GM19467 (cell line): ENCODE data around the gene TPK1.
A peak's percentile ranks its signal among the peaks of the same experiment; 100 is the strongest.
"Not testable (repeated sequence)": the region's sequence is repeated elsewhere in the genome, so short reads cannot be mapped to it uniquely, and the experiment has no call there.

Experiments used
- ATAC-seq: cut with Tn5 transposase; IDR thresholded peaks from one replicate; pipeline ENCODE4 v1.9.1; 2021; ENCODE audit warnings: mild to moderate bottlenecking, moderate library complexity; ENCODE audit not compliant: unreplicated experiment

Gene TPK1

GRCh38 chr7:144777889-144778288 lies 58.0 kb downstream of the TPK1 start:
- not testable (repeated sequence) for ATAC-seq

GRCh38 chr7:144777005-144777839 lies 58.6 kb downstream of the TPK1 start:
- ATAC-seq, result no peak

DNA sequence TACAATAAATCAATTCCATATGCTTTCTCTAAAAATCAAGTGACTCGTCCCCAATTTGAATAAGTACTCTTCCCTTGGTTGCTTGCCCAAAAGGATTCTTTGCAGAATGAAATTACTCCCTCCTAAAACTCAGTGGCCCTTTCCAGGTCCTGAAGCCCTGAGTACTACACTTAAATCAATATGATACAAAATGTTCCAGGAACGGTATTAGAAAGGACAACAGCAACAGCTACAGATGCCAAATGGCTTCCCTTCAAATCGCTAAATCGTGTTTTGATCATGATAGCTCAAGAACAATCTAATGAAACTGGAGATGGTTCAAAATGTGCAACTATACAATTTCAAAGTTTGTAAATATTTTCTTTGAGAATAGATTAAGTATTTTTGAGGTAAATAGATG lies 59.4 kb downstream of the TPK1 start:
- no peak for ATAC-seq

GRCh38 chr7:144775749-144776148 lies 60.1 kb downstream of the TPK1 start:
- ATAC-seq, result no peak

- ATAC-seq, result no peak
Measured at GRCh38 chr7:144771927-144772326, 63.9 kb downstream of the TPK1 start.

GRCh38 chr7:144771174-144771573 lies 64.7 kb downstream of the TPK1 start:
- no peak for ATAC-seq

DNA sequence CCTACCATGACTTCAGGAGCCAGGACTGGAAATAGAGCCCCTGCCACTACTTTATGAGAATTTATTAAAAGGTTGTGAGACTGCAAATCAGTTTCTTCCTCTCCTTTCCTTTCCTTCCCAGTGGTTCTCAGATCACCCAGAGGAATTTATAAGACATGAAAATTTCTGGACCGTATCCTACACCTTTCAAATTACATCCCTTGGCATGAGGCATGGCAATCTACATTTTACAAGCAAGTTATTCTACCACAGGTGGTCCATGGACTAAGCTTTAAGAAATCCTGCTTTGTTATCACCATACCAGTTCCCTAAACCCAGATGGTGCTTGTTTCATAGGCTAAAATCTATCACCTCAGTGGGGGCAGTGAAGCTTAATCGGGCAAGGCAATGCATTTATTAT lies 66.5 kb downstream of the TPK1 start:
- ATAC-seq, result no peak

- no peak for ATAC-seq
Measured at GRCh38 chr7:144768633-144769032, 67.2 kb downstream of the TPK1 start.

DNA sequence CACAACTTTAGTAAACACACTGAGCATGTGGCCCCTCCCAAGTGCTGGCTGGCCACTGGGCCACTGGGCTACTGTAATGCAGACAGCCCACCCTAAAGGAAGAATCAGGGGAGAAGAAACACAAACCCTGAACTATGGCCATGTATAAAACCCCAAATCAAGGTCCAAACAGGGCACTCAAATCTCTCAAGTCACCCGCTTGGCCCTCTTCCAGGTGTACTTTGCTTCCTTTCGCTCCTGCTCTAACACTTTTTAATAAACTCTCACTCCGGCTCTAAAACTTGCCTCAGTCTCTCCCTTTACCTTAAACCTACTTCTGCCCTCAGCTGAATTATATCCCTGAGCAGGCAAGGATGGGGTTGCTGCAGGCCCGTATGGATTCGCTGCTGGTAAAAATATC lies 72.6 kb downstream of the TPK1 start:
- no peak for ATAC-seq

DNA sequence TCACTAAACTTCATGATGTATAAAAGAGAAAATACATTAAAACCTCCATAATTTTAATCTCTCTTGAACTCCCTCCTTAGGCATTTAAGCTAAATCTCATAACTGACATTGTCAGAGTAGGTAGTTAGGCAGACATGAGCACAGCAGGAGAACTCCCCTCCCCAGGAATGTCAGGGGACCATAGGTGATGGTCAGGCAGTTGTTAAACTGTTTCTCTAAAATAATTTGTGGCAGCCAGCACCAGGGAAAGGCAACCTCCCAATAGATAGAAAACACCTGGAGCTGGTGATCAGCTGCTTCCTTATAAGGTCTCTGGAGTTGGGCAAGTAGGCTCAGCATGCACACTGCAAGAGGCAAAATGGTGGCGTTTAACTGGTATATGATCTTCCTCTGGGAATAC lies 73.0 kb downstream of the TPK1 start:
- ATAC-seq, result no peak

DNA sequence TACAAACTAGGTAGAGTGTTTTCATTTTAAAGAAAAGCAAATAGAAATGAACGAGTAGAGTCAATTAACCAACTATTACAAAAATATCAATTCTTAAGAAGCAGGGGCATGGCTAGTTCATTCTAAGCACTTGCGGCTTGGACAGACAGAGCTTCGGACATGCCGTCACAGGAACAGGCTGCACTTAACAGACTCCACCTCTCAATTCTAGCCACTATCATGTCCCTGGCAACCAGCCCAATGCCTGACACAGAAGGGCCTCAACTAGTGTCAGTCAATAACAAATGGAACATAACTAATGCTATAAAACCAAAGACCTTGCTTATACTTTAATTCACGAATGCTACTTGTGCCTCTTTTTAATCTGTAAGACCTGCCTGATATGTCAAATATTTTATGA lies 74.4 kb downstream of the TPK1 start:
- no peak for ATAC-seq

DNA sequence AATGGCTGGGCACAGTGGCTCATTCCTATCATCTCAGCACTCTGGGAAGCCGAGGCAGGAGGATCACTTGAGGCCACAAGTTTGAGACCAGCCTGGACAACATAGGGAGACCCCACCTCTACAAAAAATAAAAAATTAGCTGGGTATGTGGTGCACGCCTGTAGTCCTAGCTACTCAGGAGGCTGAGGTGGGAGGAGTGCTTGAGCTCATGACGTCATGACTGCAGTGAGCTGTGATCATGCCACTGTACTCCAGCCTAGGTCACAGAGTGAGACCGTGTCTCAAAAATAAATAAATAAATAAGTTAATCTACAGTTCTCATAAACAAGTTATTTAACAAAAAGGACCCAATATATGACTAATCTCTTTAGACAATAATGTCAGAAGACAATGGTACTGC lies 76.2 kb downstream of the TPK1 start:
- no peak for ATAC-seq

DNA sequence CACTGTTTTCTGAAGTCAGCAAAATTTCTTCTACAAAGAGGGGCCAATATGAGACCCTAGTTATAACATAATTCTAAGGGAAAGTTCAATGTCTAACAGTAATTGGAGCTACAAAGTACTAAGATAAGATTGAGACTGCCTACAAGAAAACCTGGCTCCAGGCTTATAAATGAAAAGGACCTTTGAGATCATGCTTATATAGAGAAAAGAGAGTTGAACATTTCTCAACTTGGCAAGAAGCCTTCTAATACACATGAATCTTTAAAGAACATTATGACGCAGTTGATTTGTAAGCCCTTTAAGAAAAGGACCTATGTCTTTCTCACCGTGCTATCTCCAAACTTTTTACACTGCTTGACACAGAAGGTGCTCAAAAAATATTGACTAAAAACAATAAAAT lies 87.9 kb downstream of the TPK1 start:
- no peak for ATAC-seq

GRCh38 chr7:144738708-144739314 lies 97.0 kb downstream of the TPK1 start:
- ATAC-seq, result peak; percentile 86

DNA sequence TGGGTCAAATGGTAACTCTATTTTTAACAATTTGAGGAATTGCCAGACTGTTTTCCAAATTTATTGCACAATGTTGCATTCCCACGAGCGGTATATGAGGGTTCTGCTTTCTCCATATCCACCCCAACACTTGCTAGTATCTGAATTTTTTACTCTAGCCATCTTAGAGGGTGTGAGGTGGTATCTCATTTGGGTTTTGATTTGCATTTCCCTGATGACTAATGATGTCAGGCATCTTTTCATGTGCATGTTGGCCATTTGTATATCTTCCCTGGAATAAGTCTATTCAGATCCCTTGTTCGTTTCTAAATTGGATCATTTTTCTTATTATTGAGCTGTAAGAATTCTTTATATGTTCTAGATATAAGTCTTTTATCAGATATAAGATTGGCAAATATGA lies 97.7 kb downstream of the TPK1 start:
- no peak for ATAC-seq

- no peak for ATAC-seq
Measured at GRCh38 chr7:144736880-144737493, 98.9 kb downstream of the TPK1 start.

DNA sequence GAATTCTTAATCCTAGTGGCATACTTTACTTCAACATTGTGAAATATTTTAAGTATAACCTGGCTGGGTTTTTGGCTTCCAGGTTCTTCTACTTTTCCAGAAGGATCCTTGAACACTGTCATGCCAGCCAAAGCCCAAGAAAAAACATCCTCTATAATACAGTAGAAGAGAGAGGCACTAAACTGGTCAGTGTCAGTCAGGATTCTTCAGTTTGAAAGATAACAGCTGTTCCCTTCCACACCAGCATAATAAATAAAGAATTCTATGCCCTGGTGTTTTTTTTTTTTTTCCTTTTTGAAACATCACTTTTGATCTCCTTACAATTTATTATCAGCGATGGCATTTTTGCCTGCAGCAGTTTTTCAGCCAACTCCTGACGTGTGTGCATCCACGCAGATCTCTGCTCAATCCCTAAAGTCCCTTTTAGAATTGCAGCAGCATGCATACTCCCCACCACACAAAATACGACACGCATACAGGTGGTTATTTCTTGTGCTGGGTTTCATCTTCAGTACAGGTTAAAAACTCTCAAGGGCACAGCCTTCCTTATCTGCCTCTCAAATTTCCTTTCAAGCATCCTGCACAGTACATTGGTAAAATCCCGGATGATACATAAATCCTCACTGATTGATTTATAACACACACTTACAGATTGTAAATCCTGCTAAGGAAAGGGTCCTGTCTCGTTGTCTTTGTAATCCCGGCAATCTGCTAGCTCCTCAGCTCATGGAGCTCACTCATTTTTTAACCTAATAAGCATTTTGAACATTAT lies 100.2 kb downstream of the TPK1 start:
- ATAC-seq, result no peak

GRCh38 chr7:144731661-144732351 lies 104.0 kb downstream of the TPK1 start:
- ATAC-seq, result no peak

DNA sequence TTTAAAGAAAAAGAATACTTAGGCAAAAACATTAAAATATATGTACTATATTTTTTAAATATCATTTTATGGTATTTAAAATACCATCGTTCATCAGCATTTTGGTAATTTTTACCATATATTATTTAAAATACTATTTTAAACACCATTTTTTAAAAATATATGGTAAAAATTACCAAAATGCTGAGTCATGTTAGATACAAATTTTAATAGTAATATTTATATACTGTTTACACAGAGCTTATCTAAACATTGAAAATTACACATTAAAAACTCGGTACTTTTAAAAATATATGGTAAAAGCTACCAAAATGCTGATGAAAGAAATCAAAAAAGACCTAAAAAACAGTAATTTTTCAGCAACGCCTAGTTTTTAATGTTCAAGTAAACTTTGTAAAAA lies 105.6 kb downstream of the TPK1 start:
- ATAC-seq, result no peak

DNA sequence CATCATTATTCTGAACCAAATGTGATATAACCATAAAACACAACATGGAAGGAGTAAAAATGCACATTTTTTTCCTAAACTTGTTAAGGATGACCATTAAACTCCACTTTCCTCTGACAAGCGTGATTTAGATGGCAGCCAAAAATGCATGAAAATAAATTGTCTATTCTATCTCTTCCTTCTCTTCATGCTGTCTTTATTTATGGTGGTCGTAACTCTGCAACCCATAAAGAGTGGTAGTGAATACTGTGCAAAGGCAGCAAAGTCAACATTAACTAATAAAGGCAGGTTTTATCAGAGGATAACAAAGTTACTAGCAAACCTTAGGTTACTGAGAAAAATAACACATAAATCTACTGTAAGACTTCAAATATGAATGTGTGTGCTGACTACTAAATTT lies 106.6 kb downstream of the TPK1 start:
- no peak for ATAC-seq

- ATAC-seq, result no peak
Measured at GRCh38 chr7:144728551-144728950, 107.3 kb downstream of the TPK1 start.
